H1 (cell line): Measurements from ENCODE around the gene PTPRF.

Source experiments
- BACH1 ChIP-seq: IDR thresholded peaks from 2 replicates; pipeline ENCODE4 v1.6.1; 2012; ENCODE audit warnings: low read length, improper control_type of control experiment
- EP300 ChIP-seq, 2 experiments: IDR thresholded peaks; 1 replicate in 1 of 2; 2 replicates in 1 of 2; pipeline ENCODE4 v1.6.1; 2011 to 2012; ENCODE audit warnings: low read depth in 2 of 2, low read length in 2 of 2, mild to moderate bottlenecking in 2 of 2, borderline replicate concordance in 1 of 2, inconsistent platforms in 1 of 2, moderate library complexity in 1 of 2
- EZH2 ChIP-seq: fragments of 200-600 bp; sonication (generic); IDR thresholded peaks from 2 replicates; pipeline ENCODE4 v1.7.1; 2012; ENCODE audit warnings: low read depth, mild to moderate bottlenecking, moderate library complexity, low read length, inconsistent platforms; ENCODE audit not compliant: severe bottlenecking
- JUND ChIP-seq: IDR thresholded peaks from 2 replicates; pipeline ENCODE4 v1.6.1; 2011; ENCODE audit warnings: mild to moderate bottlenecking, improper control_type of control experiment, low read length
- POLR2A ChIP-seq, 2 experiments: IDR thresholded peaks; 1 replicate in 1 of 2; 2 replicates in 1 of 2; pipeline ENCODE4 v1.6.1; 2011; ENCODE audit warnings: low read depth in 2 of 2, low read length in 2 of 2, mild to moderate bottlenecking in 2 of 2; ENCODE audit errors: control extremely low read depth in 1 of 2
- RAD21 ChIP-seq, 2 experiments: IDR thresholded peaks in 1 of 2; conservative IDR thresholded peaks in 1 of 2; 2 replicates each; pipeline ENCODE4 v1.6.1; 2011; ENCODE audit warnings: low read depth in 2 of 2, low read length in 2 of 2, improper control_type of control experiment in 1 of 2, inconsistent platforms in 1 of 2, mild to moderate bottlenecking in 1 of 2, moderate library complexity in 1 of 2
- TEAD4 ChIP-seq: IDR thresholded peaks from 2 replicates; pipeline ENCODE4 v1.6.1; 2012; ENCODE audit warnings: low read depth, low read length, inconsistent platforms, mixed read lengths
- TF ChIP-seq, protein P1 (sequence below), 3 experiments: IDR thresholded peaks; 1 replicate in 2 of 3; 2 replicates in 1 of 3; pipeline versions ENCODE4 v1.5.1 to v1.6.1; 2011; ENCODE audit warnings: low read length in 3 of 3, mild to moderate bottlenecking in 3 of 3, inconsistent platforms in 2 of 3, low read depth in 1 of 3, moderate library complexity in 1 of 3; ENCODE audit not compliant: insufficient read depth in 1 of 3; ENCODE audit errors: control extremely low read depth in 1 of 3

DNA sequence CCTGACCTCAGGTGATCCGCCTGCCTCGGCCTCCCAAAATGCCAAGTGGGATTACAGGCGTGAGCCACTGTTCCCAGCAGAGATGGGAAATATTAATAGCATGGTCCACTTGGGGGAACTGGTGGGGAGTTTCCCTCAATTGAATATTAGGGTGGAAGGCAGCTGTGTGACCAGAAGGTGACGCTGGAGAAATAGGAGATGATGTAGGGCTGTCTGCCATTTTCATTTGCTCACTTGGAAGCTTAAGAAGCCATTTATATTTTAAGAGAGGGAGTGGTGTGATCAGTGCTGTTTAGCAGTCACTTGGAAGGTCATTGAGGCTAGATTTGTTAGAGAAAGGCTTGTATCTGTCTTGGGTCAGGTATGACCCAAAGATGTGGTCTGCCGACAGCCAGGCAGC, 139.2 kb downstream of the PTPRF start:
- TF ChIP-seq EP300 (IDR thresholded peaks at IDR 0.05; ENCODE audit: borderline replicate concordance in 1 of 2, low read depth in 2 of 2, low read length in 2 of 2) (no peak), EZH2 (no peak), JUND (no peak), RAD21 (IDR thresholded peaks at IDR 0.05 in 1 of 2, conservative IDR thresholded peaks at IDR 0.05 in 1 of 2; ENCODE audit: low read depth in 2 of 2, low read length in 2 of 2) (no peak), BACH1 (no peak), POLR2A (IDR thresholded peaks at IDR 0.05; ENCODE audit: control extremely low read depth in 1 of 2, low read depth in 2 of 2, low read length in 2 of 2) (no peak), TEAD4 (no peak)
- TF ChIP-seq, protein P1, sequence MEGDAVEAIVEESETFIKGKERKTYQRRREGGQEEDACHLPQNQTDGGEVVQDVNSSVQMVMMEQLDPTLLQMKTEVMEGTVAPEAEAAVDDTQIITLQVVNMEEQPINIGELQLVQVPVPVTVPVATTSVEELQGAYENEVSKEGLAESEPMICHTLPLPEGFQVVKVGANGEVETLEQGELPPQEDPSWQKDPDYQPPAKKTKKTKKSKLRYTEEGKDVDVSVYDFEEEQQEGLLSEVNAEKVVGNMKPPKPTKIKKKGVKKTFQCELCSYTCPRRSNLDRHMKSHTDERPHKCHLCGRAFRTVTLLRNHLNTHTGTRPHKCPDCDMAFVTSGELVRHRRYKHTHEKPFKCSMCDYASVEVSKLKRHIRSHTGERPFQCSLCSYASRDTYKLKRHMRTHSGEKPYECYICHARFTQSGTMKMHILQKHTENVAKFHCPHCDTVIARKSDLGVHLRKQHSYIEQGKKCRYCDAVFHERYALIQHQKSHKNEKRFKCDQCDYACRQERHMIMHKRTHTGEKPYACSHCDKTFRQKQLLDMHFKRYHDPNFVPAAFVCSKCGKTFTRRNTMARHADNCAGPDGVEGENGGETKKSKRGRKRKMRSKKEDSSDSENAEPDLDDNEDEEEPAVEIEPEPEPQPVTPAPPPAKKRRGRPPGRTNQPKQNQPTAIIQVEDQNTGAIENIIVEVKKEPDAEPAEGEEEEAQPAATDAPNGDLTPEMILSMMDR (IDR thresholded peaks at IDR 0.05; ENCODE audit: control extremely low read depth in 1 of 3, insufficient read depth in 1 of 3, low read depth in 1 of 3, low read length in 3 of 3), result no peak
